ENCODE measurements around the gene RORB.

The RORB gene

GRCh38 chr9:74496819-74497747, at the start of gene RORB:
Gene RORB, plus strand, starts transcription at chr9:74497335. Its CDS starts 642 bp downstream, at chr9:74497977.
- DNase-seq (ENCODE audit: low read depth in 2 of 2), result peak; percentile 22 to 26

- DNase-seq (ENCODE audit: low read depth in 2 of 2), result no peak
Measured at GRCh38 chr9:74447451-74448193, 49.5 kb upstream of the RORB start.

GRCh38 chr9:74449060-74449459, 48.1 kb upstream of the RORB start:
- DNase-seq (ENCODE audit: low read depth in 2 of 2), result no peak

- no peak for DNase-seq (ENCODE audit: low read depth in 2 of 2)
Measured at GRCh38 chr9:74458832-74459231, 38.3 kb upstream of the RORB start.

- DNase-seq (ENCODE audit: low read depth in 2 of 2), result no peak
Measured at GRCh38 chr9:74463825-74464224, 33.3 kb upstream of the RORB start.

- no peak for DNase-seq (ENCODE audit: low read depth in 2 of 2)
Measured at GRCh38 chr9:74478606-74479005, 18.5 kb upstream of the RORB start.

- DNase-seq (ENCODE audit: low read depth in 2 of 2), result no peak
Measured at GRCh38 chr9:74479711-74480110, 17.4 kb upstream of the RORB start.

GRCh38 chr9:74487395-74487794, 9.7 kb upstream of the RORB start:
- no peak for DNase-seq (ENCODE audit: low read depth in 2 of 2)

GRCh38 chr9:74493512-74493911, 3.6 kb upstream of the RORB start:
- DNase-seq (ENCODE audit: low read depth in 2 of 2), result no peak

- no peak for DNase-seq (ENCODE audit: low read depth in 2 of 2)
Measured at GRCh38 chr9:74494490-74494889, 2.6 kb upstream of the RORB start.

- no peak for DNase-seq (ENCODE audit: low read depth in 2 of 2)
Measured at GRCh38 chr9:74496406-74496805, 729 bp upstream of the RORB start.

GRCh38 chr9:74497748-74498620, 849 bp downstream of the RORB start:
- DNase-seq (ENCODE audit: low read depth in 2 of 2), result no peak

GRCh38 chr9:74498621-74499095, 1.5 kb downstream of the RORB start:
- DNase-seq (ENCODE audit: low read depth in 2 of 2), result no peak

- DNase-seq (ENCODE audit: low read depth in 2 of 2), result no peak
Measured at GRCh38 chr9:74499111-74499601, 2.0 kb downstream of the RORB start.

- DNase-seq (ENCODE audit: low read depth in 2 of 2), result no peak
Measured at GRCh38 chr9:74499770-74500583, 2.8 kb downstream of the RORB start.

- no peak for DNase-seq (ENCODE audit: low read depth in 2 of 2)
Measured at GRCh38 chr9:74500584-74500924, 3.4 kb downstream of the RORB start.

GRCh38 chr9:74501570-74501969, 4.4 kb downstream of the RORB start:
- no peak for DNase-seq (ENCODE audit: low read depth in 2 of 2)

- DNase-seq (ENCODE audit: low read depth in 2 of 2), result no peak
Measured at GRCh38 chr9:74503219-74503618, 6.1 kb downstream of the RORB start.

GRCh38 chr9:74503666-74504065, 6.5 kb downstream of the RORB start:
- DNase-seq (ENCODE audit: low read depth in 2 of 2), result no peak

GRCh38 chr9:74511333-74511732, 14.2 kb downstream of the RORB start:
- DNase-seq (ENCODE audit: low read depth in 2 of 2), result no peak

GRCh38 chr9:74512416-74512815, 15.3 kb downstream of the RORB start:
- no peak for DNase-seq (ENCODE audit: low read depth in 2 of 2)
